Measurements from ENCODE around the gene TBC1D8.

DNA sequence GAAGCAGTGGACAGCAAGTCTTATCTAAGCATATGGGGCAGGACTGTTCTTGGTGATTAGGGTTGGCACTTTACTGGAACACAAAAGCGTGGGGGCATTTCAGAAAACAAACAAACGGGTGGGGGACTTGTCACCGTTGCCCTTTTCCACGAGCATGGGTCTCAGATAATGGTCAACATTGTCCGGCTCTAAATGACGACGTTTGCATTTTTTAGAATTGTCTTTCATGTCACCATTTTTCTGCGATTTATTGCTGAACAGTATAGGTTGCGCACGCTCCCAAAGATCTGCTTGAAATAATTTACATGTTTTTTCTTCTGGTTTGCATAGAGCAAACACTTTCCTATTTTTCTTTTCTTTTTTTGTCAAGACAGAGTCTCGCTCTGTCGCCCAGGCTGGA lies 46.6 kb upstream of the TBC1D8 start:
- TF ChIP-seq, protein P1, sequence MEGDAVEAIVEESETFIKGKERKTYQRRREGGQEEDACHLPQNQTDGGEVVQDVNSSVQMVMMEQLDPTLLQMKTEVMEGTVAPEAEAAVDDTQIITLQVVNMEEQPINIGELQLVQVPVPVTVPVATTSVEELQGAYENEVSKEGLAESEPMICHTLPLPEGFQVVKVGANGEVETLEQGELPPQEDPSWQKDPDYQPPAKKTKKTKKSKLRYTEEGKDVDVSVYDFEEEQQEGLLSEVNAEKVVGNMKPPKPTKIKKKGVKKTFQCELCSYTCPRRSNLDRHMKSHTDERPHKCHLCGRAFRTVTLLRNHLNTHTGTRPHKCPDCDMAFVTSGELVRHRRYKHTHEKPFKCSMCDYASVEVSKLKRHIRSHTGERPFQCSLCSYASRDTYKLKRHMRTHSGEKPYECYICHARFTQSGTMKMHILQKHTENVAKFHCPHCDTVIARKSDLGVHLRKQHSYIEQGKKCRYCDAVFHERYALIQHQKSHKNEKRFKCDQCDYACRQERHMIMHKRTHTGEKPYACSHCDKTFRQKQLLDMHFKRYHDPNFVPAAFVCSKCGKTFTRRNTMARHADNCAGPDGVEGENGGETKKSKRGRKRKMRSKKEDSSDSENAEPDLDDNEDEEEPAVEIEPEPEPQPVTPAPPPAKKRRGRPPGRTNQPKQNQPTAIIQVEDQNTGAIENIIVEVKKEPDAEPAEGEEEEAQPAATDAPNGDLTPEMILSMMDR (IDR thresholded peaks at IDR 0.05), result no peak
- TF ChIP-seq SIN3A (IDR thresholded peaks at IDR 0.05; ENCODE audit: borderline replicate concordance, insufficient read depth, low read depth, low read length) (no peak), POLR2AphosphoS5 (IDR thresholded peaks at IDR 0.05; ENCODE audit: low read depth, low read length) (no peak), TCF7L2 (IDR thresholded peaks at IDR 0.05; ENCODE audit: low read depth, low read length) (no peak)

Measured in Panc1 (cell line).